IMR-90 (cell line): ENCODE results near the gene MYEOV. TPM values are rescaled to one million over a fixed set of nuclear protein-coding genes. Genes with fewer than 3 reads are reported as not detected.

Experiments
- ATAC-seq: fragments of 200-7000 bp; cut with Tn5 transposase; 2 replicates; pipeline ENCODE4 v1.9.1; 2020; ENCODE audit warnings: low read depth, mild to moderate bottlenecking, moderate library complexity
- BruUV-seq: library from RNA; stranded (reverse); fragments of 400-500 nt; replicated peaks from 2 replicates; lab custom pipeline; 2021; lab: Mats Ljungman, UMichigan
- CTCF ChIA-PET: fragments of 300-600 bp; formaldehyde crosslinking; extraction: SDS; loops from one replicate; lab custom pipeline; 2021; ENCODE audit warnings: antibody characterized with exemption; lab: Yijun Ruan, JAX
- POLR2A ChIA-PET: fragments of 300-600 bp; sonication (Branson Sonifier 250); formaldehyde crosslinking; loops from one replicate; lab custom pipeline; 2022; ENCODE audit warnings: antibody characterized with exemption; ENCODE audit not compliant: unreplicated experiment; lab: Charles Lee
- DNase-seq: peaks from one replicate; pipeline ENCODE4 v3.0.0; 2013
- H2AFZ ChIP-seq: replicated peaks from 2 replicates; pipeline ENCODE3; 2013; ENCODE audit warnings: low read length, mild to moderate bottlenecking; ENCODE audit not compliant: poor library complexity
- H2AK5ac ChIP-seq: 2 replicates; pipeline ENCODE4 v1.6.1; 2013; ENCODE audit warnings: low read depth, low read length, inconsistent platforms
- H2AK9ac ChIP-seq: replicated peaks from 2 replicates; pipeline ENCODE3; 2013; ENCODE audit warnings: mild to moderate bottlenecking, low read depth, low read length, moderate library complexity; ENCODE audit not compliant: poor library complexity
- H2BK120ac ChIP-seq: 2 replicates; pipeline ENCODE4 v1.6.1; 2013; ENCODE audit warnings: low read depth, low read length, inconsistent platforms
- H2BK15ac ChIP-seq: 3 replicates; pipeline ENCODE4 v1.6.1; 2013; ENCODE audit warnings: low read depth, low read length, inconsistent platforms
- H2BK20ac ChIP-seq: 2 replicates; pipeline ENCODE4 v1.6.1; 2013; ENCODE audit warnings: low read depth, mild to moderate bottlenecking, inconsistent platforms, low read length, moderate library complexity
- H2BK5ac ChIP-seq: 2 replicates; pipeline ENCODE4 v1.6.1; 2013; ENCODE audit warnings: mild to moderate bottlenecking, low read depth, low read length, inconsistent platforms; ENCODE audit not compliant: poor library complexity, severe bottlenecking
- H3K14ac ChIP-seq: replicated peaks from 2 replicates; pipeline ENCODE4 v1.6.1; 2013; ENCODE audit warnings: low read depth, low read length, inconsistent platforms
- H3K18ac ChIP-seq: 2 replicates; pipeline ENCODE4 v1.6.1; 2013; ENCODE audit warnings: low read depth, low read length, control low read depth
- H3K23ac ChIP-seq: 2 replicates; pipeline ENCODE4 v1.6.1; 2013; ENCODE audit warnings: low read depth, low read length, inconsistent platforms
- H3K27ac ChIP-seq: 2 replicates; pipeline ENCODE4 v1.5.1; 2013; ENCODE audit warnings: mild to moderate bottlenecking, control low read depth, low read length; ENCODE audit not compliant: insufficient read depth
- H3K27me3 ChIP-seq: 2 replicates; pipeline ENCODE4 v1.6.1; 2013; ENCODE audit warnings: low read length; ENCODE audit not compliant: control insufficient read depth, insufficient read depth
- H3K36me3 ChIP-seq: 2 replicates; pipeline ENCODE4 v1.6.1; 2013; ENCODE audit warnings: low read length, mixed read lengths; ENCODE audit not compliant: control insufficient read depth, insufficient read depth
- H3K4ac ChIP-seq: 2 replicates; pipeline ENCODE4 v1.6.1; 2013; ENCODE audit warnings: low read depth, low read length, inconsistent platforms
- H3K4me1 ChIP-seq: 2 replicates; pipeline ENCODE4 v1.6.1; 2013; ENCODE audit warnings: low read length, mixed read lengths; ENCODE audit not compliant: control insufficient read depth, insufficient read depth
- H3K4me2 ChIP-seq: 2 replicates; pipeline ENCODE4 v1.6.1; 2013; ENCODE audit warnings: low read depth, mild to moderate bottlenecking, control low read depth, low read length, moderate library complexity
- H3K4me3 ChIP-seq: 2 replicates; pipeline ENCODE4 v1.5.1; 2013; ENCODE audit warnings: low read depth, mild to moderate bottlenecking, control low read depth, low read length, moderate library complexity; ENCODE audit not compliant: insufficient read depth
- H3K56ac ChIP-seq: 2 replicates; pipeline ENCODE4 v1.6.1; 2013; ENCODE audit warnings: low read length, inconsistent platforms; ENCODE audit not compliant: insufficient read depth; ENCODE audit errors: extremely low read depth
- H3K79me1 ChIP-seq, 2 experiments: 2 replicates each; pipeline ENCODE4 v1.6.1; 2013; ENCODE audit warnings: low read length in 2 of 2, inconsistent platforms in 1 of 2, low read depth in 1 of 2
- H3K9ac ChIP-seq: 2 replicates; pipeline ENCODE4 v1.6.1; 2013; ENCODE audit warnings: low read depth, low read length, control low read depth
- H3K9me1 ChIP-seq: 2 replicates; pipeline ENCODE4 v1.6.1; 2013; ENCODE audit warnings: low read length, inconsistent platforms; ENCODE audit not compliant: insufficient read depth
- H3K9me3 ChIP-seq: 2 replicates; pipeline ENCODE4 v1.6.1; 2013; ENCODE audit warnings: low read length; ENCODE audit not compliant: control insufficient read depth, insufficient read depth
- H4K20me1 ChIP-seq: 2 replicates; pipeline ENCODE4 v1.6.1; 2013; ENCODE audit warnings: low read length, inconsistent platforms; ENCODE audit not compliant: insufficient read depth
- H4K5ac ChIP-seq: 2 replicates; pipeline ENCODE4 v1.6.1; 2013; ENCODE audit warnings: mild to moderate bottlenecking, low read depth, low read length, control low read depth
- H4K8ac ChIP-seq, 2 experiments: 2 replicates each; pipeline ENCODE4 v1.6.1; 2013; ENCODE audit warnings: low read depth in 2 of 2, low read length in 2 of 2, control low read depth in 1 of 2, inconsistent platforms in 1 of 2
- H4K91ac ChIP-seq: 2 replicates; pipeline ENCODE4 v1.6.1; 2013; ENCODE audit warnings: low read depth, low read length, inconsistent platforms; ENCODE audit not compliant: insufficient read depth
- CEBPB ChIP-seq: IDR thresholded peaks from 2 replicates; pipeline ENCODE4 v1.6.1; 2012; ENCODE audit warnings: low read depth, low read length, improper control_type of control experiment
- ELK1 ChIP-seq: fragments of 150-350 bp; IDR thresholded peaks from 2 replicates; pipeline ENCODE4 v1.6.1; 2016; ENCODE audit warnings: low read depth, mild to moderate bottlenecking, low read length, moderate library complexity, borderline replicate concordance
- MAZ ChIP-seq: IDR thresholded peaks from 2 replicates; pipeline ENCODE4 v1.6.1; 2012; ENCODE audit warnings: low read depth, mild to moderate bottlenecking, low read length, improper control_type of control experiment, moderate library complexity, borderline replicate concordance
- MXI1 ChIP-seq: IDR thresholded peaks from 2 replicates; pipeline ENCODE4 v1.6.1; 2012; ENCODE audit warnings: low read depth, mild to moderate bottlenecking, low read length, moderate library complexity, borderline replicate concordance
- NFE2L2 ChIP-seq: fragments of 150-350 bp; IDR thresholded peaks from 2 replicates; pipeline ENCODE4 v1.6.1; 2016; ENCODE audit warnings: low read depth, mild to moderate bottlenecking, low read length
- RAD21 ChIP-seq: IDR thresholded peaks from 2 replicates; pipeline ENCODE4 v1.6.1; 2012; ENCODE audit warnings: low read length, improper control_type of control experiment
- USF2 ChIP-seq: fragments of 150-350 bp; IDR thresholded peaks from 2 replicates; pipeline ENCODE4 v1.6.1; 2017; ENCODE audit warnings: mild to moderate bottlenecking, antibody characterized with exemption, low read length, low read depth
- WGBS, 2 experiments: methylation state at CpG; one replicate each; pipeline versions ENCODE4 v1.1.5 to v1.1.7; 2013; ENCODE audit warnings: missing lambda C conversion rate in 2 of 2; ENCODE audit not compliant: insufficient read length in 1 of 2; ENCODE audit errors: extremely low coverage in 2 of 2; 5-methylcytosine and 5-hydroxymethylcytosine counted together
- dilution Hi-C: fragments of 300-500 bp; cut with HindIII; formaldehyde crosslinking; loops from one replicate; pipeline ENCODE4 v1.14.3; 2018; ENCODE audit warnings: low sequenced_read_pairs; ENCODE audit not compliant: unreplicated experiment
- in situ Hi-C: fragments of 300-500 bp; cut with MboI; formaldehyde crosslinking; loops from 3 replicates; pipeline ENCODE4 v1.14.3; 2019; ENCODE audit warnings: low sequenced_read_pairs, inconsistent platforms, mixed read lengths
- intact Hi-C: fragments of 100-400 bp; cut with micrococcal nuclease; formaldehyde crosslinking; loops from 2 replicates; pipeline ENCODE4 v1.10.0; 2022
- polyA plus RNA-seq, 3 experiments: library from polyadenylated mRNA; depleted of rRNA; stranded (reverse); fragments of >200 nt; gene quantifications; 2 replicates each; pipeline ENCODE4 v1.2.3, GENCODE V29; 2012; ENCODE audit warnings: low replicate concordance in 1 of 3
- total RNA-seq: library from RNA; depleted of rRNA; stranded (reverse); fragments of >200 nt; gene quantifications from 2 replicates; pipeline ENCODE4 v1.2.3, GENCODE V29; 2012

MYEOV gene
- total and polyA plus RNA-seq, 2 of the 4 experiments (the other 2 are of a cell fraction) = 5.8 to 6.8 TPM

- Histone ChIP-seq H3K27ac (no peak overlapping the region), H3K27me3 (no peaks in the 10 kb centered on the region), H3K4me2 (no peak overlapping the region), H3K9me1 (peaks cover 12% of the 10 kb centered on the region; the same call in 1 of the 2 replicates), H3K4ac (peak overlapping the region; percentile 72), H4K20me1 (no peaks in the 10 kb centered on the region), H3K79me1 (peaks cover 4 to 40% of the 10 kb centered on the region in 2 experiments; a peak in 3 of 4 replicates), H4K5ac (no peak overlapping the region), H4K8ac (no peak overlapping the region), H2AK9ac (no peak overlapping the region), H3K36me3 (no peaks in the 10 kb centered on the region), H3K23ac (0 out of 2 replicates have a peak overlapping the region, but pooled peaks have one; percentile 44), H2BK15ac (peak overlapping the region; percentile 58; the same call in 1 of the 3 replicates), H3K14ac (0 out of 2 replicates have a peak overlapping the region, but pooled peaks have one; percentile 61), H3K9me3 (no peaks in the 10 kb centered on the region), H2BK20ac (no peak overlapping the region), H3K18ac (no peak overlapping the region), H3K4me1 (peaks cover 6% of the 10 kb centered on the region), H2BK5ac (no peak overlapping the region), H2AFZ (no peak overlapping the region), H3K56ac (no peak overlapping the region), H3K9ac (no peak overlapping the region), H3K4me3 (no peak overlapping the region), H2BK120ac (peak overlapping the region; percentile 37; the same call in 1 of the 2 replicates), H2AK5ac (peak overlapping the region; percentile 81; the same call in 1 of the 2 replicates), H4K91ac (no peak overlapping the region)
- WGBS, 2 experiments = 100% methylated on average over 1 of the region's 2 CpGs; no CpG with 5 or more reads in 1 of the 2 experiments
- ChIA-PET CTCF (no interaction called here), POLR2A (no interaction called here)
- intact Hi-C loops (no loop called here), in situ Hi-C loops (no loop called here), dilution Hi-C loops (no loop called here)
- DNase-seq (peak; percentile 34), ATAC-seq (no peak)
- TF ChIP-seq CEBPB (no peak), ELK1 (no peak), MAZ (no peak), RAD21 (no peak), MXI1 (no peak), NFE2L2 (no peak), USF2 (no peak)
- no TSS peak for BruUV-seq
Observed at GRCh38 chr11:69333879-69334278, 39.9 kb downstream of the MYEOV start.
